GM18519 (cell line): ENCODE measurements around the gene ANGPTL4.
"Not testable (repeated sequence)": the region's sequence is repeated elsewhere in the genome, so short reads cannot be mapped to it uniquely, and the experiment has no call there.

Source experiments
- ATAC-seq: cut with Tn5 transposase; IDR thresholded peaks from one replicate; pipeline ENCODE4 v1.9.1; 2021; ENCODE audit warnings: mild to moderate bottlenecking, moderate library complexity; ENCODE audit not compliant: unreplicated experiment, low FRiP score

ANGPTL4 gene

DNA sequence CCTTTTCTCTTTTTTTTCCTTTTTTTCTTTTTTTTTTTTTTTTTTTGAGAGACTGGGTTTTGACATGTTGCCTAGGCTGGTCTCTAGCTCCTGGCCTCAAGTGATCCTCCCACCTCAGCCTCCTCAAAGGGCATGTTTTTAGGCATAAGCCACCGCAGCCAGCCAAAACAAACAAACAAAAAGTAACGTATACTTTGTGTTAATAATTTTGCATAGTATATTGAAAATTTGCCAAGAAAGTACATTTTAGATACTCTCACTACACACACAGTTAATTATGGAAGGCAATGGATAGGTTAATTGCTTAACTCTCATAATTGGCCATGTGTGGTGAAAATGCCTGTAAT, 24.6 kb downstream of the ANGPTL4 start:
- ATAC-seq: no peak

DNA sequence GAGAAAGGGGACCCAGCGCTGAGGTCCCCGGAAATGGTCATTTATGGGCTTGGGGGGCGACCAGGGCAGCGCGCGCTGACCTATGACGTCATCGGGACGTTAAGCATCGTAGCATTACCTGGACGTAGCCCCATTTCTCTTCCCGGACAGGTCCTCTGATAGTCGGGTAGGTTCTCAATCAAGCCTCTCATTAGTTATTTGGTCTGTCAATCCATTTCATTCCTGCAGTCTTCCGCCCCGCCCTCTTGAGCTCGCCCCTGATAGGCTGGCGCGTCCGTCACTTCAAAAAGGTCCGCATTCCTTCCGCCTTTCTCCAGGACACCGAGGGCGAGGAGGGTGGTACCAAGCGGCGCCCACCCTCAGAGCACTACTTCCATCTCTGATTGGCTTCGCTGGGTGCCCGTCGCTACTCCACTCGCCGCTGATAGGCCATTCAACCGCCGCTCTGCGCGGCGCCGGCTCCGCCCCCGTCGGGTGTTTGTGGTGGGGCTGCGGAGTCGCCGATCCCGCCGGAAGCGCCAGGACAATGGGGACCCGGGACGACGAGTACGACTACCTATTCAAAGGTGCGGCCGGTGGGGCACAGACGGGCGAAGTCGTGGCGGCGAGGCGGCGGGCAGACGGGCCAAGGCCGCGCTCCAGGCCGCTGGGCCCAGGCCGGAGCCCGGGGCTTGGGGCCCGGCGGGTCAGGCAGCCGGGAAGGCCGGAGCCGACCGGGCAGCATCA, 26.1 kb downstream of the ANGPTL4 start, which contains the start of gene RAB11B:
RAB11B (plus strand) TSS at position 470 of the 726 bp plus-strand sequence; CDS start at position 527, 57 bp downstream.
- ATAC-seq: peak; percentile 82

DNA sequence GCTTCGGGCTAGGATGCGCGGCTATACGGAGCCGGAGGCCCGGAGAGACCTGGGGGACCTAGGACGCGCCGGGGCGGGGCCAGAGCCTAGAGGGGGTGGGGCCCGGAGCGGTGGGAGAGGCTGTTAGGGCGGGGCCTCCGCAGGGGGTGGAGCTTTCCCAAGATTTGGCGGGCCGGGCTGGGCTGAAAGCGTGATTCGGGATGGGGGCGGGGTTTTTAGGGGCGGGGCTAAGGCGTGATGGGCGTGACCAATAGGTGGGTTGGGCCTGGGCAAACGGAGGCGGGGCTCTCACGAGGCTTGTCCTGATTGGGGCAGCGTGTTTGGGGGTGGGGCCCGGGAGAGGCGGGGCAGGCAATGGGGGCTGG, 26.6 kb downstream of the ANGPTL4 start:
- peak; percentile 7 for ATAC-seq

DNA sequence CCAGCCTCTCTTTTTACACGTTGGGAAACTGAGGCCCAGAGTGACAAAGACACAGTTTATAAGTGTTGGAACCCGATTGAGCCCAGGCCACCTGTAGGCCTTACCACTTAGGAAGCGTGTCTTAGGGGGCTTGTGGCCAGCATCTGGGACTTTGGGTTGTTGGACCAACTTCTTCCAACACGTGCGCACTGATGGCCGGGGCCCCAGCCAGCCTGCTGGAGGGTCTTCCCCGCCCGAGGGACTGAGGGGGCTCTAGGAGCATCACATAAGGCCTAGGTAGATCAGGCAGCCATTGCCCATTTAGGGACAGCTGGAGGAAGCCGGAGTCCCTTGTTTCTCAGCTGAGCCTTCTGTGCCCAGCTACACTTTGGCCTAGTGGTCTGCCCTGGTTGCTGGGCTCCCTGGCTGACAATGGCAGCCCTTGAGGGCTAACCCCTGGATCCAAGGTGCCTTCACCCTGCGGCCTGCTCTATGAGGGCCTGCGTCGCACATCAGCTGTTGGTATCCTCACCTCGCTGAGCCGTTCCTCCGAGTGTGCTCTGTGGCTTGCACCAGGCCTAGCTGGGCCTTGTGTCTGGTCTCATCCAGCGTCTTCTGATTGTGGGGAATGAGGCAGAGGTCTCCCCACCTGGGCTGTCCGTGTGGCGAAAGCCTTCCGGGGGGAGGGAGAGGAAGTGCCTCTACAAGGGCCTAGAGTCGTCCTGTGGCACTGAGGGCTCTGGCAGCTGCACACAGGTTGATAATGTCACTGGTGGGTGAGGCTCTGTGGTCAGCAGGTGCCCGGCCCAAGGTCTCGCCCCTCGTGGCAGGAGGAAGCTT, 27.5 kb downstream of the ANGPTL4 start:
- ATAC-seq: no peak

DNA sequence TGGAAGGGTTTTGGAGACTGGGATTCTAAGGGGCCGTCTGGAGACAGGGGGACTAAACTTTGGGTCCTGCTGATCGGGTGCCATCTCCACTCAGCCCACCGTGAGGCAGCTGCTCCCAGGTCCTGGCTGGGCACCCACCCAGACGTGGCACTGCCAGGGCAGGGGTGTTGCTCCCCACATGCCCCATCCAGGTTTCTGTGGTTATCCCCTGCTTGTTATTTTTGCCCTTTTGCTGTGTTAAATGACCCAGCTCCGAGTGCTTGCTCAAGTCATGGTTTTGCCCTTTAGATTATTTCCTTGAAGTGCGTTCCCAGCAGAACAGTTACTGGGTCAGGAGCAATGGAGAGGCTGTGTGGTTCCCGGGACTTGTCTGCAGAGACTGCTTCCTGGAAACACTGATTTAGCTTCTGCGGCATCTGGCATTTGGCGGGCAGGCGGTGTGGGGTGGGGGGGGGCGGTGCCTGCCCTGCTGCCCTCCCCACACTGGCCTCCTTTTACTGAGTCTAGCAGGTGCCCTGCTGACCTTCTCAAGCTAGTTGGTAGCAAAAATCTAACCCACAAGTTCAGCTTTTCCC, 28.1 kb downstream of the ANGPTL4 start:
- no peak for ATAC-seq

DNA sequence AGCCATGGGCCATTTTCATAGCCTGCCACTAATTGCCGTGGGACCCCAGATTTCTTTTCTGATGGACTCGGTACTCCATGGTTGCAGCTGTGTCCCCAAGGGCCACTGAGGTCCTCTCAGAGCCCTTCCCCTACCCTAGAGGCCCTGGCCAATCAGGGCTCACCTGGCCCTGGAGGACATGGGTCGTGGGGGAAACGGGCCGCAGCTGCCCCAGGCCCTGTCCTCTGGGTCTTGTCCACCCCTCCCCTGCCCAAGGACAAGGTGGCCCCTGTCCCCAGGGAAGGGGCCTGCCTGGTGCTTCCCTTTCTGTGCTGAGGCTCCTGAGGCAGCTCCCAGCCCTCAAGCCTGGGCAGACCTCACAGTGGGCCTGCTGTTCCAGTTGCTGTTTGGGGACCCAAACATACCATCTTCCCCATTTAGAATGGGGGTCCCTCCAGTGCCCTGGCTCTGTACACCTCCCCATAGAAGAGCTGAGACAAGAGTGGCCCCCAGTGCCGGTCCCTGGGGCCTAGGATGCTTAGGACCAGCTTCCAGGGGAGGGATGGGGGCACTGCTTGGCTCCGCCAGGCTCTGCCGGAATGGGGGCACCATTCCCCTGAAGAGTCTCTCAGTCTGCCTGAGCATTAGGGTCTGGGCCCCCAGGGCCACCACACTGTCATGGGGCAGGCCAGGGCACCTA, 29.4 kb downstream of the ANGPTL4 start:
- ATAC-seq: no peak

DNA sequence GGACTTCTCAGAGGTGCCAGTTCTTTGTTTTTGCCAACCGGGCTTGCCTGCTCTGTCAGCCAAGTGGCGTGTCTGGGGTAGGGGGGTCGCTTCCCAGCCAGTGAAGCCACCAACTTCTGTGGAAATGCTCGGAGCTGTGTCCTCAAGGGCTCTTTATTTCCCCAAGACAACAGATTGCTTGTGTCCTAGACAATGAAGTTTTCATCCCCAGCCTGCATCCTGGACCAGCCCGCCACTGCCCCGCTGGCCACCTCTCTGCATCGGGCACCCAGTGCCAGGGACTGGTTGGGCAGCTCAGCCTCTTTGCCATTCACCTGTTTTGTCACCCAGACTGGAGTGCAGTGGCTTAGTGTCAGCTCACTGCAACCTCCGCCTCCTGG, 29.9 kb downstream of the ANGPTL4 start:
- no peak for ATAC-seq

DNA sequence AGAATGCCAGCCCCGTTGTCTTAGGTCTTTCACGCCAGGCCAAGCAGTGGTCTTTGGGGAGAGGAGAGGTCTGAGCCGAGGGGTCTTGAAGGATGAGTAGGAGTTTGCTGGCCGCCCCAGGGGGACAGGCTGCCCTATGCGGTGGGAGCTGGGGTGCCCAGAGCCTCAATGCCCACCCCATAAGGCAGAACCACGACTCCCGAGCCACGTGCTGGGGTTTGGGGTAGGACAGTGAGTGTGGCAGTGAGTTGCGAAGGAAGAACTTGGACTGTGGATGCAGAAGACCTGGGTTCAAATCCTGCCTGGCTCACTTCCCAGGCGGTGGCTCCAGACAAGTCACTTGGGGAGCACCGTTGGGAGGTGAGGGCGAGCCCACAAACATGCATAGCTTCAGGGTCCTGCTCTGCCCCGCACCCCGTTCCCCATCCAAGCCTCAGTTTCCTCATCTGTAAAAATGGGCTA, 31.7 kb downstream of the ANGPTL4 start:
- ATAC-seq: no peak

DNA sequence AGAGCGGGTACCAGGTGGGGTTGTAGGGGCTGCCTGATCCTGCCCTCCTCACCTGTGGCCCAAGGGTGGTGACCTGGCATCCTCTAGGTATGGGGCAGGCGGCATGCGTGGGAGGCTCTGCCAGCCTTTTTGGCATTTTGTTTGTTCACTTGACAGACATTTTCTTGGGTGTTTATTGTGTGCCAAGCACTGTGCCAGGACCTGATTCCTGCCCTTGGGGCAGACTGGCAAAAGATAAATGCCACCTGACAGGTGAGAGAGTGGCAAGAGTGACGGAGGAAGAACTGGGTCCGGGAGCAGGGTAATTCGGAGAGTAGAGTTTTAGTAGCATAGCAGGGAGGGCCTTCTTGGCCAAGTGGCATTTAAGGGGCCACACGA, 32.2 kb downstream of the ANGPTL4 start:
- ATAC-seq: no peak

DNA sequence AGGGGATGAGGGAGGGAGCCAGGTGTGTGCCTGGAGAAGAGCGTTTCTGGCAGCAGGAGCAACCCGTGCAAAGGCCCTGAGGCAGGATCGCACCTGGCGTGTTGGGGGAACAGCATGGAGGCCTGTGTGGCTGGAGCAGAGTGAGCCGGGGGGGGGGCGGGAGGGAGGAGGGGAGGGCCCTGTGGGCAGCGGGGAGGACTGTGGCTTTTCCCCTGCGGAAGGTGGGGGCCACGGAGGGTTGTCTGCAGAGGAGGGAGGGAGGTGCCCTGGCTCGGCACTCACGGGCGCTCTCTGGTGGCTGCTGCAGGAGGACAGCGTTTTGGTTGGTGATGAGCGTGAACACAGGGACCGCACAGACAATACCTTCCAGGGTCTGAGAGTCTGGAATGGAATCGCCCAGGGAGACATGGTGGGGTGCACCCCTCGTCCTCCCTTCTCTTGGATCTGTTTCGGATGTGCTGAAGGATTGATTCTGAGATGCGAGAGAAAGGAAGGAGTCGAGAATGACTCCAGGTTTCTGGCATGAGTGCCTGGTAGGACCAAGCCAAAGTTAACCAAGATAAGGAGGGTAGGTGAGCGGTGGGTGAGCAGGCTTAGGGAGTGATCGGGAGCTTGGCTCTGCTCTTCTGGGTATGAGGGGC, 32.7 kb downstream of the ANGPTL4 start:
- ATAC-seq: no peak

DNA sequence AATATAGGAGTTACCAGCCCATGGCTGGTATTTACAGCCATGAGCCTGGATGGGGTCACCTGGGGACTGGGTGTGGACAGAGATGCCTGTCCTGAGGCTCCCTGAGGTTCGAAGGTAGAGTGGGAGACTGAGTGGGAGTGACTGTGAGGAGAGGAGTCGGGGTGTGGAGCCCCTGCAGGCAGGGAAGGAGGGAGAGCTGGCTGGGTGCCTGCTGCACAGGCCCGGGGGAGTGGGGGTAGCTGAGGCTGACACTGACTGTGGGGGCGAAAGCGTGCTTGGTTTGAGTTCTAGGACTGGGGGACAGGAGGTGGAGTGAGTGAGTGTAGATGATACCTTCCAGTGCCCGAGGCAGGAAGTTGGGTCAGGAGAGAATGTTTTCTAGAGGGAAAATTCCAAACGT, 33.3 kb downstream of the ANGPTL4 start:
- no peak for ATAC-seq

DNA sequence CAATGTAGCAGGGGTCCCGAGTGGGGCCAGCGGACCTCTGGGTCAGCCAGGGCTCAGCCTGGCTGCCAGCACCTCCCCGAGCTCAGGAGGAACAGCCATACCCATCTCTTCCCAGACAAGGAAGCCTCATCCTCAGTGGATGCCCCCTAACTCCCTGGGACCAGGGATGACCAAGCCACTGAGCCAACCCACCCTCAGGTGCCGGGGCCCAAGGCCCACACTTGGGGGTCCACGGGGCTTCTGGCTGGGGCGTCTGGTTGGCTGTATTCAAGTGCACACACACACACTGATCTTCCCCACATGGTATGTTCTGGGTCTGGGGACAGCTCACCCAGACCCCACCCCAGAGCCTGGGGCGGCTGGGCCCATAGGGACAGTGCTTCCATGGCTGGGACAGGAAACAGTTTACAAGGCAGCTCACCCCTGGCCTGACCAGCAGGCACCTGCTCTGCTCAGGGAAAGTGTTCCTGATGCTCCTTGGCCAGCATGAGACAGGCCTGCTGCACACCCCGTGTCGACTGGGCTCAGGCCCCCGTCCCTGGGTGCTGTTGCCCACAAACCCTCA, 33.9 kb downstream of the ANGPTL4 start:
- ATAC-seq: no peak

DNA sequence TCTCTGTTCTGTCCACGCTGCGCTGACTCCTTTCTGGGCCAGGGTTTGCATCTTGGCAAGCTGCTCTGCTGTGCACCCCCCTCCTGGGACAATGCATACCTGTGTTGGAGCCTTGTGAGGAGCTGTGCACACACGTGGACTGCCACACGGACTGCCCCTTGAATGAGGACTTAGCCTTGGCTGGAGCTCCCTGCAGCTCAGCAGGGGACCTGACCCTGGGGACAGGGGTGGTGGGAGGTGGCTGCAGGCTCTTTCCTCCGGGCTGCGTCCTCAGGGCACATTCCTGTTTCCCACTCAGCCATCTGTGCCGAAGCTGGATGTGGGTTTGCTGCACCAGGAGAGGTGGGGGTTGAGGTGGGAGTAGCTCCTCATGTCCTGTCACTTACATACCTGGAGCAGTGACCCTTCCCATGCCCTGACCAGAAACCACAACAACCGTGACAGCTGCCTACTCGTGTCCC, 34.4 kb downstream of the ANGPTL4 start:
- no peak for ATAC-seq

DNA sequence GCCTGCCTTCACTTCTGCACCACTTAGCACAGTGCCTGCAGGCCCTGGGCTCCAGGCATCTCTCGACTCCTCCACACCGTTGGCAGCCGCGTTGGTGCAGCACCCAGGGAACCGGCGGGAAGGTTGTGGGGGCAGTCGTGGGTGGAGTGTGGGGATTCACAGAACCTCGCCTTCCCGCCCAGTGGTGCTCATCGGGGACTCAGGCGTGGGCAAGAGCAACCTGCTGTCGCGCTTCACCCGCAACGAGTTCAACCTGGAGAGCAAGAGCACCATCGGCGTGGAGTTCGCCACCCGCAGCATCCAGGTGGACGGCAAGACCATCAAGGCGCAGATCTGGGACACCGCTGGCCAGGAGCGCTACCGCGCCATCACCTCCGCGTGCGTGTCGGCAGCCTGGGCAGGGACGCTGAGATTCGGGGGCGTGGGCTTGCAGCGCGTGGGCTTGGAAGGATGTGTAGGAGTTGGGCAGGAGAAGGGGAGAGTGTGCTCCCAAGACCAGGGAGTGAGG, 35.8 kb downstream of the ANGPTL4 start:
- no peak for ATAC-seq

DNA sequence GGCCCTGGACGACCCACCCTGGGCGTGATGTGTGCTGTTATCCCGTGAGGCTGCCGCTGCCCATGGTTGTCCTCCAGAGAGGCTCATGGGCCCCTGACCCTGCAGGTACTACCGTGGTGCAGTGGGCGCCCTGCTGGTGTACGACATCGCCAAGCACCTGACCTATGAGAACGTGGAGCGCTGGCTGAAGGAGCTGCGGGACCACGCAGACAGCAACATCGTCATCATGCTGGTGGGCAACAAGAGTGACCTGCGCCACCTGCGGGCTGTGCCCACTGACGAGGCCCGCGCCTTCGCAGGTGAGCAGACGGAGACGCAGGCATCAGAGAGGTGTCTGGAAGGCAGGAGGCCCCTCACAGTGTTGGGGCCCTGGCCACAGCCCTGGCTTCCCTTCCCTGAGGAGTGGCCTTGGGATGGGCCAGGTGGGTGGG, 38.0 kb downstream of the ANGPTL4 start:
- ATAC-seq: no peak

DNA sequence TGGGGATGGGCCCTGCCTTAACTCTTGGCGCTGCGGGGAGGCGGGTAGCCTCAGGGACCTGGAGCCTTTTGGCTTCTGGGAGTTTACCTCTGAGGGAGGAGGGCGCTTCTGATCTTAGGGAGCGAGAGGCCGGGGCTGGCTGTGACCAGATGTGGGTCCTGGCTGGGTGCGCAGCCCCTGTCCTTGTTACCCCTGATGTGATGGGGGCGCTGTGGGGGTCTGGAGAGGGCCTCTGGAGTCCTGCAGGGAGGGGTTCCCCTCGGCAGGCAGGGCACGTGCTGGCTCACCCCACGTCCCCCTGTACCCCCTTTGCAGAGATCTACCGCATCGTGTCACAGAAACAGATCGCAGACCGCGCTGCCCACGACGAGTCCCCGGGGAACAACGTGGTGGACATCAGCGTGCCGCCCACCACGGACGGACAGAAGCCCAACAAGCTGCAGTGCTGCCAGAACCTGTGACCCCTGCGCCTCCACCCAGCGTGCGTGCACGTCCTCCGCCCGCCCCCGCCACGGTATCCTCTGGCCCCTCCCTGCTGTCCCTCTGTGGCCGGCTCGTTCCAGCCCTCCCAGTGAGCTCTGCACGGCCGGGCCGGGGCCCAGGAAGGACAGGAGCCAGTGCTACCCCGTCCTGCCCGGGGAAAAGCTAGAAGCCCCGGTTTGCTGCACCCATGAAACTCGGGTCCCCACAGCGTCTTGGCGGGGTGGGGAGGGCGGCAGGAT, 39.3 kb downstream of the ANGPTL4 start:
- ATAC-seq: no peak

DNA sequence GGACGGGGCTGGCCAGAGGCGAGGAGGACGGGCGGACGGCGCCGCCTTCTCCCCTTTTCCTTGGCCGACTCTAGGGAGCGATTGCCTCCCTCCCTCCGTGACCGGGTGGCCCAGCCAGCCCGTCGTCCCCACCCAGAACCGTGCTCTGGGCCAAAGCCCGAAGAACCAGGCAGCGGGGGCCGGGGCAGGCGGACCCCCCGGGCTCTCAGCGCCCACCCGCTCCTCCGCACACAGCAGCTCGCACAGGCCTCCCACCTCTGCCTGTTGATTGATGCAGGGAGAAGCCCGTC, 39.8 kb downstream of the ANGPTL4 start:
- ATAC-seq: no peak

DNA sequence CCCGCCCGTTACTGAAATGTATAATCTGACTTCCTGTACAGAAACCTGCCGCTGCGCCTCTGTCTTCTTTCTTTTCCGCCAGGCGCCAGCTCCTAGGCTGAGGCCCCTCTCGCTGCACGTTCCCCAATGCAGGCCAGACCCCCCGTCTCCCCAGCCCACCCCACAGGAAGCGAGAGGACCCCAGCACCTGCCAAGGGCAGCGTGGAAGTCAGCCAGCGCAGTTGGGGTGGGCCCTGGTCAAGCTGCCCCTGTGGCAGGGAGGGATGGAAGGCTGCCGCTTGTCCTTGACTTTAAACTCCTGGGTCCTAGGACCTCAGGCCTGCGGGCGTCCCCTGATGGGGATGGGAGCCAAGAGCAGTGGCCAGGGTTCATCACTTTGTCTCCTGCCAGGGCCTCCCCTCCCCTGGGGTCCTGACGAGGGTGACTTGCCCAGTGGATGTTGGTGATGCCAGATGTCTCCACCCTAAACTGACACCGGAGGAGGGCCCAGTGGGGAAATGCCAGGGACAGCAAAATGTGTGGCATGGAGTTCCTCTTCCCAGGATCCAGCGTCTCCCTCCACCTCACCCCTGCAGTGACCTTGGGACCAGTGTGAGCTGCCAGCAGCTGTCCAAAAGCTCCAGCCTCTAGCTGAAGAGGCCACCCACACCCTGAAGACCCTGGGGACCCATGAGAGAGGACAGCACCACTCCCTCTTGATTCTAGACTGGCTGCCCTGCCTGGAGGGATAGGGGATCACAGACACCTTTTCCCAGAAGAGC, 40.6 kb downstream of the ANGPTL4 start:
- ATAC-seq: no peak

DNA sequence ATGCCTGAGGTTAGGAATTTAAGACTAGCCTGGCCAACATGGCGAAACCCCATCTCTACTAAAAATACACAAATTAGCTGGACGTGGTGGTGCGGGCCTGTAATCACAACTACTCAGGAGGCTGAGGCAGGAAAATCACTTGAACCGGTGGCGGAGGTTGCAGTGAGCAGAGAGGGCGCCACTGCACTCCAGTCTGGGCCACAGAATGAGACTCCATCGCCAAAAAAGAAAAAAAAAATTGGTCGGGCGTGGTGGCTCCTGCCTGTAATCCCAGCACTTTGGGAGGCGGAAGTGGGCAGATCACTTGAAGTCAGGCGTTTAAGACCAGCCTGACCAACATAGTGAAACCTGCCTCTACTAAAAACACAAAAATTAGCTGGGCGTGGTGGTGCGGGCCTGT, 46.8 kb downstream of the ANGPTL4 start:
- not testable (repeated sequence) for ATAC-seq
